ENCODE data around the gene VPS52.

The VPS52 gene, protein sequence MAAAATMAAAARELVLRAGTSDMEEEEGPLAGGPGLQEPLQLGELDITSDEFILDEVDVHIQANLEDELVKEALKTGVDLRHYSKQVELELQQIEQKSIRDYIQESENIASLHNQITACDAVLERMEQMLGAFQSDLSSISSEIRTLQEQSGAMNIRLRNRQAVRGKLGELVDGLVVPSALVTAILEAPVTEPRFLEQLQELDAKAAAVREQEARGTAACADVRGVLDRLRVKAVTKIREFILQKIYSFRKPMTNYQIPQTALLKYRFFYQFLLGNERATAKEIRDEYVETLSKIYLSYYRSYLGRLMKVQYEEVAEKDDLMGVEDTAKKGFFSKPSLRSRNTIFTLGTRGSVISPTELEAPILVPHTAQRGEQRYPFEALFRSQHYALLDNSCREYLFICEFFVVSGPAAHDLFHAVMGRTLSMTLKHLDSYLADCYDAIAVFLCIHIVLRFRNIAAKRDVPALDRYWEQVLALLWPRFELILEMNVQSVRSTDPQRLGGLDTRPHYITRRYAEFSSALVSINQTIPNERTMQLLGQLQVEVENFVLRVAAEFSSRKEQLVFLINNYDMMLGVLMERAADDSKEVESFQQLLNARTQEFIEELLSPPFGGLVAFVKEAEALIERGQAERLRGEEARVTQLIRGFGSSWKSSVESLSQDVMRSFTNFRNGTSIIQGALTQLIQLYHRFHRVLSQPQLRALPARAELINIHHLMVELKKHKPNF

DNA sequence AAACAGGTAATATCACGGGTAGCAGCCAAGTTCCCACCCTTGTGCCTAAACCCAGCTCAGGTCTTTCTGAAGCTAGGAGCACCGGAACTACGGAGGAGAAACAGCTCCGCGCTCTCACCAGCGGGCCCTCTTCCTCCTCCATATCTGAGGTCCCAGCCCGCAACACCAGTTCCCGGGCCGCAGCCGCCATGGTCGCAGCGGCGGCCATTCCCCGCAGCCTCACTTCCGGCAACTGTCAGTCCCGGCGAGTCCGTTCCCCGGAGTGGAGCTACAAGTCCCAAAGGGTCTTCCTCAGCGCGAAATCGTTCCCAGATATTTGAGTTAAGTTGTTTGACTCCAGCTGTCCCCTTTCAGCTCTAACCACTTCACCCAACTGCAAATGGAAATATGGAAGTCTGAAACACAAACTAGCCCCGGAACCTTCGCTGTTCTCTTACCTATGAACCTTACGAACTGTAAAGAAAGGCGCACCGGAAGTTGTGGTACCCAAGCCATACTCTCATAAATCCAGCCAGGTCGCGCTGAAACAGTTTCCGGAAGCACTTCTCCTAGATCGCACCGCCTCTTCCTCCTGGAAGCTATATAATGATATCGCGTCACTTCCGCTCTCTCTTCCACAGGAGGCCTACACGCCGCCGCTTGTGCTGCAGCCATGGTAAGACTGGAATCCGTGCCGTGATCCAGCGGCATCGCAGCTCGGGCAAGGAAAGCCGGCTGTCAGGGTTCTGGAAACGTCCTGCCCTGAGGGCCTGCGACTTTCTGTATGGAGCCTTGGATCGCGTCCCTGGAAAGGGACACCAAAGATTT lies at the start of gene VPS52, which contains the start of gene RPS18:
TSS of gene VPS52 (minus strand) at position 409 of the 807 bp plus-strand sequence. CDS start at position 208, 201 bp downstream.
TSS of gene RPS18 (plus strand) at position 608 of the 807 bp plus-strand sequence. CDS start at position 653, 45 bp downstream.
- DNase-seq (ENCODE audit: low read depth in 2 of 2), result peak; percentile 76 to 81

DNA sequence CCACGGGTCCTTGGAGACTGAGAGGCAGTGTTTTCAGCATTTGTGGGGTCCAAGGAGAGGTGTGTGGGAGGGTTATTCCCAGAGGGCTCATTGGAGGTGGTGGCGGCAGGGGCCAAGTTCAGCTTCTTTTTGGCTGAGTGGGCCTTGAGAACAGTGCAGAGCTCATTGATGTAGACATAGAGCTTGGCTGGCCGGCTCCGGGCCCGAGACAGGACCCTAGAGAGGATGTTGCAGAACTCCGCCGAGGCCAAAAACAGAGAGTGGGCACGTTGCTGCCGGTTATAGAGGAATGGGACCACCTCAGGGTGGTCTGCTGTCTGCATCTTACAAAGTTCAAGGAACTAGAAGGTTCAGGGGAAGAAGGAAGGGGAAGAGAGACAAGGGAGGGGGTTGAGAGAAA lies 49.6 kb upstream of the VPS52 start:
- no peak for DNase-seq (ENCODE audit: low read depth in 2 of 2)

DNA sequence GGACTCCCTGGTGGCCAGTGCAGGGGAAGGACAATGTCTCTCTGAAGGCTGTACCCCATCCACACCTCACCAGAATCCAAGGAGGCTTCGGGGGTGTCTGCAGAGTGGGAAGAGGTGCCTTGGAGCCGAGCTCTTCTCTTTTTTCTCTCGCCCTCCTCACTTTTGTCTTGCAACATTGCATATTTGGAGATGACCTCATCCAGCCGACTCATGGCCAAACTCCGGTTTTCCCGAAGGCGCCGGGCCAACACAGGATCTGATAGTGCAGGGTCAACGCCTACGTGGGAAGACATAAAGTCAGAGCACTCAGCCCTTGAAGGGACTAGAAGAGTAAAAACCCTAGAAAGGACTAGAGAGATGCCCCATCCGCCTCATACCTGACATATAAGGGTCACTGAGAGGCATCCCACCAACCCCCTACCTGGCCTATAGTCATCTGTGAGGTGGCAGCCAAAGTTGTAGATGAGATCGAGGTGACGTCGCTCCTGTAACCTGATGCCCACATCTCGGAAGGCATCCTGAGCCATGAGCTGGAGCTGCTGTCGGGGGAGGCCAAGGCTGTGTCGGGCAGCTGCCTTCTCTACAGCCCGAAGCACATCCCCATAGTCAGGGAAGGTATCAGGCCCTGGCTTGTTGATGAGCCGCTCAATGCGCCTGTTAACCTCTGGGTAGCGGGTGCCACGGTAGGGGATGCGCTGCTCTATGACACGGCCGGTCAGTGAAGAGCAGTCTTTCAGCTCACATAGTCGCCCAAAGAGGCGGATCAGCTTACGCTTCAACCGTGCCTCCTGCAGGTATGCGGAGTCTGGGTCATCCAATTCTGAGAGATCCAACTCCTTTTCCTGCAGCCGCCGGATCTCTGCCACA lies 48.9 kb upstream of the VPS52 start:
- no peak for DNase-seq (ENCODE audit: low read depth in 2 of 2)

GRCh38 chr6:33319939-33320314 lies 48.3 kb upstream of the VPS52 start:
- DNase-seq (ENCODE audit: low read depth in 2 of 2), result no peak

DNA sequence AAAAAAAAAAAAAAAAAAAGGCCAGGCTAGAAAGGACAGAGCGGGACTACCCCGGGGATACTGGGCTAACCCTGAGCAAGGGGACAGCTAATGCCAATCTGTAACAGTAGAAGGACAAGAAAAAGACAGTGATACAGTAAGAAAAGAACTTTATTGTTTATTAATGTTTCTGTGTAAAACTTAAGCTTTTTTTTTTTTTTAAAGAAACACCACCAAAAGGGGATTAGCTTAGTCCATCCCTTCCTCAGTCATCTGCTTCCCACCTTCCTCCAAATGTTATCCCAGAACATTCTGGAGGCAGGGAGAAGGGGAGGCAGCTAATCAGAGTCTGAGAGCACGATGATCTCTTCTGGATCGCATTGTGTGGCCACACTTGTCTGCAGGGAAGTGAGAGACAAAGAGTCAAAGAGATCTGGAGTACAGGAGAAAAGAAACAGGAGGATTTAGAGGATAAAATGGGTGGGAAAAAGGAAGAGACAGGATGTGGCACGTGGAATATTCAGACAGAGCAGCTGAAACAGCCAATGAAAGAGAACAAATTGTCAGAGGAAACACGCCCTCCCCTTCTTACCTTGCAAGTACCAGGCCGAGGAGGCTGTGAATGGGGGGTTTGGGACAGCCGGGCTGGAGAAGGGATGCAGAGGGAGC lies 46.9 kb upstream of the VPS52 start:
- DNase-seq (ENCODE audit: low read depth in 2 of 2), result no peak

DNA sequence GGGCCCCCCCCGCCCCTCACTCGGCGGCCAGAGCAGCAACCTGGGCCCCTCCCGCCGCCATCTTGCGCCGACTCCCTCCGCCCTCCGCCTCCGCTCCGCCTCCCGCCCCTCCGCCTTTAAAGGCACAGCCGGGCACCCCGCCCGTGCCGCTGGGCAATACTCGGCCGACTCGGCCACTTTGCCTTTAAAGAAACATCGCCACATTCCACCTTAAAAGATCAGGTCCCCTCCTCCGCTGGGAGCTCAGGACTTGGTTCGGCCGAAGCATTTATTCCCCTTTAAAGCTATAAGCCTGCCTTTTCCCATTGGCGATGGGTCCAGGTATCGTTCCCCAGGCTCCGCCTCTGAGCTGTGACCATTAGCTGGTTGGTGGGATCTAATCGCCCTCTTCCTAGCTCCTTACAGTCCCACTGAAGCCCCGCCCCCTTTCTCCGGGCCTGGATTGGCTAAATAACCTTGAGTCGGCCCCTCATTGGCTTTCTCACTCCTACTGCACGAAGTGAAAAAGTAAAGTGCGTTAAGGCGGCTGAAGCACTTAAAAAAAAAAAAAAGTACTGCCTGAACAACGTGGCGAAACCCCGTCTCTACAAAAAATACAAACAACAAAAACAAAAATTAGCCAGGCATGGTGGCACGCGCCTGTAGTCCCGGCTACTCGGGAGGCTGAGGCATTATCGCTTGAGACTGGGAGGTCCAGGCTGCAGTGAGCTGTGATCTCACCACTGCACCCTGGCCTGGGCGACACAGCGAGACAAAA lies 46.2 kb upstream of the VPS52 start, which contains the start of gene ZBTB22:
TSS of gene ZBTB22 (minus strand) at position 76 of the 757 bp plus-strand sequence. CDS start 828 bp downstream, outside the sequence.
- DNase-seq (ENCODE audit: low read depth in 2 of 2), result peak; percentile 85 to 93

DNA sequence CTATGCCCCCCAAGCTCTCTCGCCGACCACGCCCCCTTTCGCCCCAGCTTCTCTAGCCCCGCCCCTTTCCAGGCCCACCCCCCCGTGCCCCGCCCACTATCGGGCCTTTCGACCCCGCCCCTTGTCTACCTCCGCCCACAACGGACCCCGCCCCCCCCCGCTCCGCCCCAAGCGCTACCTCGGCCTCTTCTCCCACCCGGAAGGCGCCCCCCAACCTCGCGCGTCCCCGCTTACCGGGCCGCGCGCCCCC lies 45.7 kb upstream of the VPS52 start:
- DNase-seq (ENCODE audit: low read depth in 2 of 2), result no peak

GRCh38 chr6:33316603-33317418 lies 45.1 kb upstream of the VPS52 start:
- DNase-seq (ENCODE audit: low read depth in 2 of 2), result no peak

GRCh38 chr6:33315793-33316602 lies 44.3 kb upstream of the VPS52 start:
- DNase-seq (ENCODE audit: low read depth in 2 of 2), result no peak

DNA sequence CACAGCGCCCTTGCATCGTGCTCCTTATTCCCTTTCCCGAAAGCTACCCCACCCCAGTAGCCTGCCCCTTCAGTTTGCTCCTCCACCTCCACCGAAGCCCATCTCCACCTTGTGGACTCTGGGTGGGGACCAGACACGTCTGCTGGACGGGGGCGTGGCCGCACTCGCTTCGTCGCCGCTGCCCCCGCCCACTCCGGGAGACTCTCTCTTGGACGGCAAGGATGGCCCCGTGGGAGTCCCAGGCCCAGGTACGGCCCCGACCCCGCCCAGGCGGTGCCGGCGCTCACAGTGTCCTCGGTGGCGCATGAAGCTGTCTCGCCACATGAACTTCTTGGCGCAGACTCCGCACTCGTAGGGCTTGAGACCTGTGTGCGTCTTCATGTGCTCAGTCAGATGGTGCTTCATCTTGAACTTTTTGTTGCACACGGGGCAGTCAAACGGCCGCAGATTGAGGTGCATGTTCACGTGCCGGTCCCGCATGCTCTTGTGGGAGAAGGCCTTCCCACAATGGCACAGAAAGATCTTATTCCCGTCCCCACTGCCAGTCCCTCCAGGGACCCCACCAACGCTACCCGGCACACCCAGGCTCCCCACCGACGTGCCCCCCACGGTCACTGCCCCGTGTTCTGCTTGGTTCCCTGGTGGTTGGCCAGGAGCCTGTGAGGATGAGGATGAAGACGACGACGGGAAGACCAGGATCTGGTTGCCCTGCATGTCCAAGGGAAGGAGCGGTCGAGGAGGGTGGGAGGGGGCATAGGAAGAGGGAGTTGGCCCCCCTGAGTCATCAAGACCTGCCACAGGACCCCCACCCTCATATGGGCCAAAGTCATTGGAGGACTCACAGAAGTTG lies 43.5 kb upstream of the VPS52 start:
- no peak for DNase-seq (ENCODE audit: low read depth in 2 of 2)

GRCh38 chr6:33314515-33314942 lies 42.9 kb upstream of the VPS52 start:
- DNase-seq (ENCODE audit: low read depth in 2 of 2), result peak in 1 of 2 donors; percentile 47

DNA sequence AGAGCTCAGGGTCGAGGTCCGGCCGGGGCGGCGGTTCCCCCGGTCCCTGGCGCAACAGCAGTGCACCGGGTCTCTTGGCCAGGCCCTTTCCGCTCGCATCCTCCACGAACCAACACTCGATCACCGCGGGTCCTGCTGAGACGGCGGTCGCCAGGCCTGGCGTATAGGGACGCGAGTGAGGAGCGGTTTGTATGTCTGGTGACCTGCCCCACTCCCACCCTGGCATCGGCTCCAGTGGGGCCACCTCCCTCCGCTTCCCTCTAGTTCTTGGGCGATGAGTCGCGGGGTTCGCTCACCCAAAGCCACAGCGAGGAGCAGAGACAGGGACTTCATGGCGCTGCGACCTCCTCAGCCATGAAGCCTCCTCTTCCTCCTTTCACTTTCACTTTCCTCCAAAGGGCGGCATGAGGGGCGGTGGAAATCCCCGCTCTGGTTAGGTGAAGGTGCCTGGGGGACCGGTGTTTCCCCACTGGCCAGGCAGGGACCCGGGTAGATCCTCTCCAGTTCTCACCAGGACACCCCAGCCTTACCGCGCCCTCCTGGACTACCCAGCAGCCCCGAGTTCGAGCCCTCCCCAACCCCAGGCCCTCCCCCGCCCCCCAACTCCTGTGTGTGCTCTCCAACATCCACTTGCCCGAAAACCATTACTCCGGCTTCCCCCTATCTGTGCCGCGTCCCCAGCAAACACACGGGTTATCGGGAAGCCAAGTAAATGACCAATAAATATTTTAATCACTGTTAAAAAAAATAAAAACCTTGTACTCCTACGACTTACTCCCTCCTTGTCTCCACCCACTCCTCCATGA lies 42.2 kb upstream of the VPS52 start, which contains the start of gene TAPBP:
TSS of gene TAPBP (minus strand) at position 370 of the 806 bp plus-strand sequence. CDS start at position 333, 37 bp downstream.
- DNase-seq (ENCODE audit: low read depth in 2 of 2), result peak; percentile 72 to 75

- DNase-seq (ENCODE audit: low read depth in 2 of 2), result no peak
Observed at GRCh38 chr6:33313105-33313708, 41.5 kb upstream of the VPS52 start.

- peak; percentile 58 to 73 for DNase-seq (ENCODE audit: low read depth in 2 of 2)
Observed at GRCh38 chr6:33312361-33313104, 40.9 kb upstream of the VPS52 start.

- DNase-seq (ENCODE audit: low read depth in 2 of 2), result no peak
Observed at GRCh38 chr6:33306356-33306755, 34.7 kb upstream of the VPS52 start.
